Gastrocnemius medialis (tissue), 4 donors: Measurements from ENCODE around the gene HERC3.

Experiments
- CTCF ChIP-seq, 5 experiments: fragments of 450-650 bp in 3 of 5; fragments of 200-600 bp in 2 of 5; sonication (generic) in 2 of 5; IDR thresholded peaks in 4 of 5; conservative IDR thresholded peaks in 1 of 5; 1 replicate in 4 of 5; 2 replicates in 1 of 5; pipeline ENCODE4 v1.5.1; 2016 to 2019; ENCODE audit warnings: antibody characterized with exemption in 5 of 5, mild to moderate bottlenecking in 3 of 5, moderate library complexity in 3 of 5
- POLR2A ChIP-seq, 2 donors: fragments of 450-650 bp; IDR thresholded peaks; one replicate each; pipeline ENCODE4 v1.6.1; 2017; ENCODE audit warnings: antibody characterized with exemption in 2 of 2, mild to moderate bottlenecking in 2 of 2, moderate library complexity in 2 of 2

GRCh38 chr4:88584471-88584900, 7.8 kb upstream of the HERC3 start:
- TF ChIP-seq POLR2A (IDR thresholded peaks at IDR 0.05) (no peak), CTCF (IDR thresholded peaks at IDR 0.05 in 4 of 5, conservative IDR thresholded peaks at IDR 0.05 in 1 of 5) (no peak)
